Loucy (cell line): Measurements from ENCODE around the gene PFKFB3.
"Not testable (repeated sequence)": the region's sequence is repeated elsewhere in the genome, so short reads cannot be mapped to it uniquely, and the experiment has no call there.

Source experiments
- H2AFZ ChIP-seq: fragments of 200-600 bp; sonication (generic); 2 replicates; pipeline ENCODE4 v1.6.0; 2016; ENCODE audit warnings: antibody characterized with exemption, mild to moderate bottlenecking, low read length, moderate library complexity
- H3F3A ChIP-seq: fragments of 200-600 bp; 2 replicates; pipeline ENCODE4 v1.6.0; 2016; ENCODE audit warnings: antibody characterized with exemption, low read depth, mild to moderate bottlenecking
- H3K27me3 ChIP-seq: fragments of 200-600 bp; sonication (generic); 2 replicates; pipeline ENCODE4 v1.6.1; 2014; ENCODE audit warnings: low read length, mild to moderate bottlenecking; ENCODE audit not compliant: insufficient read depth, poor library complexity, severe bottlenecking
- H3K36me3 ChIP-seq: fragments of 200-600 bp; sonication (generic); 2 replicates; pipeline ENCODE4 v1.6.1; 2016; ENCODE audit warnings: low read length; ENCODE audit not compliant: insufficient read depth
- H3K4me1 ChIP-seq: fragments of 200-600 bp; sonication (generic); 2 replicates; pipeline ENCODE4 v1.5.1; 2014; ENCODE audit warnings: low read length, mild to moderate bottlenecking; ENCODE audit not compliant: insufficient read depth, poor library complexity, severe bottlenecking
- H3K4me2 ChIP-seq: fragments of 200-600 bp; sonication (generic); 2 replicates; pipeline ENCODE4 v1.6.0; 2014; ENCODE audit warnings: antibody characterized with exemption, low read length, low read depth, mild to moderate bottlenecking; ENCODE audit not compliant: poor library complexity, severe bottlenecking
- H3K4me3 ChIP-seq: fragments of 200-600 bp; sonication (generic); 2 replicates; pipeline ENCODE4 v1.5.1; 2014; ENCODE audit warnings: low read length, mild to moderate bottlenecking, mixed read lengths; ENCODE audit not compliant: poor library complexity, severe bottlenecking
- H3K79me2 ChIP-seq: fragments of 200-600 bp; sonication (generic); 2 replicates; pipeline ENCODE4 v1.6.1; 2014; ENCODE audit warnings: low read length; ENCODE audit not compliant: insufficient read depth
- H3K9ac ChIP-seq: fragments of 200-600 bp; sonication (generic); 2 replicates; pipeline ENCODE4 v1.6.0; 2014; ENCODE audit warnings: mild to moderate bottlenecking, low read depth, low read length, moderate library complexity; ENCODE audit not compliant: poor library complexity, severe bottlenecking
- H3K9me2 ChIP-seq: fragments of 200-600 bp; sonication (generic); replicated peaks from 2 replicates; pipeline ENCODE4 v1.6.1; 2016; ENCODE audit warnings: low read depth, low read length, mixed read lengths
- H3K9me3 ChIP-seq: fragments of 200-600 bp; sonication (generic); 2 replicates; pipeline ENCODE4 v1.6.1; 2014; ENCODE audit warnings: mild to moderate bottlenecking, antibody characterized with exemption, low read length, low read depth; ENCODE audit not compliant: insufficient read depth
- H4K20me1 ChIP-seq: fragments of 200-600 bp; sonication (generic); 2 replicates; pipeline ENCODE4 v1.6.0; 2014; ENCODE audit warnings: antibody characterized with exemption, low read length, mild to moderate bottlenecking; ENCODE audit not compliant: insufficient read depth, poor library complexity, severe bottlenecking
- EZH2phosphoT487 ChIP-seq: fragments of 200-600 bp; IDR thresholded peaks from 2 replicates; pipeline ENCODE4 v1.6.1; 2018; ENCODE audit warnings: antibody characterized with exemption, mild to moderate bottlenecking, moderate library complexity, borderline replicate concordance
- TF ChIP-seq, protein P1 (sequence below): fragments of 200-600 bp; sonication (generic); conservative IDR thresholded peaks from 2 replicates; pipeline ENCODE4 v1.5.1; 2014; ENCODE audit warnings: mild to moderate bottlenecking, antibody characterized with exemption, low read length

The PFKFB3 gene

DNA sequence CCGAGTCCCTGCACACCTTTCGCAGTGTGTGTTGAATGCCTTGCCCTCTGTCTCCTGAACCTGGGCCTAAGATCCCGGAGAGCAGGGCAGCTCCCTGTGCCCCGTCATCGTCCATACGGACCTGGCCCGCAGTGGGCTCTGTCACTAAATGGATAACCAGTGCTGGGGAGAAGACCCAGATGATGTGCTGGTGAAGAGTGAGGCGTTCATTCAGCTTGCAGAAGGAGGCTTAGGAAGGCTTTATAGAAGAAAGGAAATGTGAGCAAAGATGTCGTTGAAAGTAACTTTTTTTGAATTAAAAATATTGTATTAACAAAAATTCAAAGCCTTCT lies 34.4 kb downstream of the PFKFB3 start:
- H3K9me3 ChIP-seq: no peaks in the 10 kb centered on the region
- H3K4me1 ChIP-seq: peaks cover 13% of the 10 kb centered on the region
- no peak overlapping the region for H3K4me3 ChIP-seq
- no peaks in the 10 kb centered on the region for H3F3A ChIP-seq
- H4K20me1 ChIP-seq: peaks cover 10% of the 10 kb centered on the region
- no peak overlapping the region for H2AFZ ChIP-seq
- no peaks in the 10 kb centered on the region for H3K79me2 ChIP-seq
- H3K9me2 ChIP-seq: no peaks in the 10 kb centered on the region
- no peak overlapping the region for H3K9ac ChIP-seq
- H3K27me3 ChIP-seq: no peaks in the 10 kb centered on the region
- peaks cover 52% of the 10 kb centered on the region; the same call in 1 of the 2 replicates for H3K36me3 ChIP-seq
- TF ChIP-seq, protein P1, sequence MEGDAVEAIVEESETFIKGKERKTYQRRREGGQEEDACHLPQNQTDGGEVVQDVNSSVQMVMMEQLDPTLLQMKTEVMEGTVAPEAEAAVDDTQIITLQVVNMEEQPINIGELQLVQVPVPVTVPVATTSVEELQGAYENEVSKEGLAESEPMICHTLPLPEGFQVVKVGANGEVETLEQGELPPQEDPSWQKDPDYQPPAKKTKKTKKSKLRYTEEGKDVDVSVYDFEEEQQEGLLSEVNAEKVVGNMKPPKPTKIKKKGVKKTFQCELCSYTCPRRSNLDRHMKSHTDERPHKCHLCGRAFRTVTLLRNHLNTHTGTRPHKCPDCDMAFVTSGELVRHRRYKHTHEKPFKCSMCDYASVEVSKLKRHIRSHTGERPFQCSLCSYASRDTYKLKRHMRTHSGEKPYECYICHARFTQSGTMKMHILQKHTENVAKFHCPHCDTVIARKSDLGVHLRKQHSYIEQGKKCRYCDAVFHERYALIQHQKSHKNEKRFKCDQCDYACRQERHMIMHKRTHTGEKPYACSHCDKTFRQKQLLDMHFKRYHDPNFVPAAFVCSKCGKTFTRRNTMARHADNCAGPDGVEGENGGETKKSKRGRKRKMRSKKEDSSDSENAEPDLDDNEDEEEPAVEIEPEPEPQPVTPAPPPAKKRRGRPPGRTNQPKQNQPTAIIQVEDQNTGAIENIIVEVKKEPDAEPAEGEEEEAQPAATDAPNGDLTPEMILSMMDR: no peak
- TF ChIP-seq EZH2phosphoT487: no peak
- H3K4me2 ChIP-seq: no peak overlapping the region

DNA sequence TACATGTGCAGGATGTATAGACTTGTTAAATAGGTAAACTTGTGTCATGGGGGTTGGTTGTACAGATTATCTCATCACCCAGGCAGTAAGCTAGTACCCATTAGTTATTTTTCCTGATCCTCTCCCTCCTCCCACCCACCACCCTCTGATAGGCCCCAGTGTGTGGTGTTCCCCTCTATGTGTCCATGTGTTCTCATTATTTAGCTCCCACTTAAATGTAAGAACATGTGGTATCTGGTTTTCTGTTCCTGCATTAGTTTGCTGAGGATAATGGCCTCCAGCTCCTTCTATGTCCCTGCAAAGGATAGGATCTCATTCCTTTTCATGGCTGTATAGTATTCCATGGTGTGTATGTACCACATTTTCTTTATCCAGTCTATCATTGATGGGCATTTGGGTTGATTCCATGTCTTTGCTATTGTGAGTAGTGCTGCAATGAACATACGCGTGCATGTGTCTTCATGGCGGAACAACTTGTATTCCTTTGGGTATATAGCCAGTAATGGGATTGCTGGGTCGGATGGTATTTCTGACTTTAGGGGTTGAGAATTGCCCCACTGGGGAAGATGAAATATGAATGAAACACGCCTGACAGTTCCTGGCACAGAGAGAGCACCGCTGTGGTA lies 36.0 kb downstream of the PFKFB3 start:
- Histone ChIP-seq H3K36me3 (peaks cover 43% of the 10 kb centered on the region; the same call in 1 of the 2 replicates), H3K4me2 (peak overlapping the region; percentile 48), H3K4me3 (peak overlapping the region; percentile 19), H3K4me1 (peaks cover 13% of the 10 kb centered on the region)
- H2AFZ ChIP-seq, H3K9me2 ChIP-seq, H3K27me3 ChIP-seq, H3K9ac ChIP-seq, H4K20me1 ChIP-seq, H3K9me3 ChIP-seq, H3F3A ChIP-seq, H3K79me2 ChIP-seq: not testable (repeated sequence)

DNA sequence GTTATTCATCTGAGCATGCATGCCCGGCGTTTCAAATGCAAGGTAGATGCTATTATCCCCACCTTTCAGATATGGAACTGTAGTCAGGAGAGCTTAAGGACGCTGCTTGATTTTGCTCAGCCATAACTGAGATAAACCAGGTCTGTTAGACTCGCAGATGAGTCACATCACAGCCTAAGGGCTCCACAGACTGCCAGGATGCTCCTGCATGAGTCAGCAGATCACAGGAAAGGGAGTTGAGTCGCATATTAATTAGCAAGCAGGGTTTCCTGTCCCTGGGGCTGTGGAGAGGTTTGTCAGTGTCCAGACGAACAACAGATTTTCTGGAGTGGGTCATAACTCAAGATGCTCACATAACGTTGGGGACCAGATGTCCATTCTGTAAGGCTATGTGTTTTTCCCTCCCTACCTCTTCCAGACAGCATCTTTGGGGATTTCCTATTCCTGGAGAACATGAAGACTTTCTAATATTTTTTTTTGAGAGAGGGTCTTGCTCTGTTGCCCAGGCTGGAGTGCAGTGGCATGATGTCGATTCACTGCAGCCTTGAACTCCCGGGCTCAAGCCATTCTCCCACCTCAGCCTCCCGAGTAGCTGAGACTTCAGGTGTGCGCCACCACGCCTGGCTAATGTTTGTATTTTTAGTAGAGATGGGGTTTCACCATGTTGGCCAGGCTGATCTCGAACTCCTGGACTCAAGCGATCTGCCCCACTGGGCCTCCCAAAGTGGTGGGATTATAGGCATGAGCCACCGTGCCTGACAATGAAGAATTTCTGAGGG lies 36.7 kb downstream of the PFKFB3 start:
- Histone ChIP-seq H3F3A (no peaks in the 10 kb centered on the region), H3K4me3 (peak overlapping the region; percentile 19), H3K9me3 (no peaks in the 10 kb centered on the region), H3K79me2 (no peaks in the 10 kb centered on the region), H3K9me2 (no peaks in the 10 kb centered on the region), H3K4me2 (peak overlapping the region; percentile 48), H3K9ac (no peak overlapping the region), H4K20me1 (peaks cover 5% of the 10 kb centered on the region), H3K36me3 (peaks cover 39% of the 10 kb centered on the region; the same call in 1 of the 2 replicates), H3K27me3 (no peaks in the 10 kb centered on the region), H2AFZ (no peak overlapping the region), H3K4me1 (peaks cover 13% of the 10 kb centered on the region)
- no peak for TF ChIP-seq EZH2phosphoT487
- TF ChIP-seq, protein P1: no peak
